Stimulated activated CD8-positive, alpha-beta memory T cell treated with anti-CD3 and anti-CD28 coated beads, Interleukin-12 subunit alpha, Interleukin-12 subunit beta, amount 100 ng/mL, for 1 hour (primary cell): ENCODE data around the gene ZNF317.

Experiments used
- DNase-seq: peaks from one replicate; pipeline ENCODE4 v3.0.0-alpha.2; 2020; ENCODE audit warnings: low read depth

Gene ZNF317

GRCh38 chr19:9140159-9140874, at the start of gene ZNF317:
ZNF317 (plus strand) TSS chr19:9140397; CDS start chr19:9156017, 15,620 bp downstream.
- peak; percentile 82 for DNase-seq

GRCh38 chr19:9107375-9107774, 32.8 kb upstream of the ZNF317 start, which contains the start of gene OR7G2:
OR7G2 (minus strand) TSS chr19:9107475; CDS start chr19:9103243, 4,232 bp downstream.
- no peak for DNase-seq

GRCh38 chr19:9109959-9110358, 30.2 kb upstream of the ZNF317 start:
- no peak for DNase-seq

- no peak for DNase-seq
Observed at GRCh38 chr19:9115307-9115813, 24.8 kb upstream of the ZNF317 start, which contains the start of gene OR7G1. OR7G1 (minus strand) TSS chr19:9115763; CDS start chr19:9115763, 0 bp downstream.

- DNase-seq, result no peak
Observed at GRCh38 chr19:9116547-9116946, 23.6 kb upstream of the ZNF317 start.

GRCh38 chr19:9126900-9127405, 13.2 kb upstream of the ZNF317 start, which contains the start of gene OR7G3:
OR7G3 (minus strand) TSS chr19:9126950; CDS start chr19:9126950, 0 bp downstream.
- no peak for DNase-seq

GRCh38 chr19:9128171-9128570, 12.0 kb upstream of the ZNF317 start:
- no peak for DNase-seq

- no peak for DNase-seq
Observed at GRCh38 chr19:9130965-9131364, 9.2 kb upstream of the ZNF317 start.

GRCh38 chr19:9132422-9132821, 7.8 kb upstream of the ZNF317 start:
- no peak for DNase-seq

- DNase-seq, result no peak
Observed at GRCh38 chr19:9139609-9140158, 513 bp upstream of the ZNF317 start.

- DNase-seq, result no peak
Observed at GRCh38 chr19:9144920-9145319, 4.7 kb downstream of the ZNF317 start.

- no peak for DNase-seq
Observed at GRCh38 chr19:9146882-9147281, 6.7 kb downstream of the ZNF317 start.

- no peak for DNase-seq
Observed at GRCh38 chr19:9148697-9149096, 8.5 kb downstream of the ZNF317 start.

- DNase-seq, result no peak
Observed at GRCh38 chr19:9149997-9150396, 9.8 kb downstream of the ZNF317 start.

- no peak for DNase-seq
Observed at GRCh38 chr19:9150650-9151049, 10.5 kb downstream of the ZNF317 start.

GRCh38 chr19:9151367-9151766, 11.2 kb downstream of the ZNF317 start:
- DNase-seq, result peak; percentile 8

GRCh38 chr19:9155591-9155990, 15.4 kb downstream of the ZNF317 start:
- no peak for DNase-seq

- no peak for DNase-seq
Observed at GRCh38 chr19:9156304-9156703, 16.1 kb downstream of the ZNF317 start.

- DNase-seq, result no peak
Observed at GRCh38 chr19:9159891-9160290, 19.7 kb downstream of the ZNF317 start.

GRCh38 chr19:9161427-9161826, 21.2 kb downstream of the ZNF317 start:
- DNase-seq, result no peak

- DNase-seq, result no peak
Observed at GRCh38 chr19:9165261-9165660, 25.1 kb downstream of the ZNF317 start.

- no peak for DNase-seq
Observed at GRCh38 chr19:9166846-9167245, 26.6 kb downstream of the ZNF317 start.

- no peak for DNase-seq
Observed at GRCh38 chr19:9171393-9171991, 31.3 kb downstream of the ZNF317 start.
